CD4-positive, alpha-beta T cell (primary cell): Measurements from ENCODE around the gene CAMK2N1. TPM values are rescaled to one million over a fixed set of nuclear protein-coding genes. Genes with fewer than 3 reads are reported as not detected.

Experiments used
- ATAC-seq: fragments of 200-7000 bp; cut with Tn5 transposase; one replicate; pipeline ENCODE4 v1.10.0; 2022; ENCODE audit warnings: mild to moderate bottlenecking; ENCODE audit not compliant: poor library complexity
- CTCF ChIA-PET: fragments of 350-600 bp; sonication (Branson Sonifier 250); formaldehyde crosslinking; loops from one replicate; lab custom pipeline; 2021; ENCODE audit warnings: antibody characterized with exemption, inconsistent platforms; lab: Charles Lee
- POLR2A ChIA-PET: fragments of 350-600 bp; sonication (Branson Sonifier 250); formaldehyde crosslinking; loops from one replicate; lab custom pipeline; 2021; ENCODE audit warnings: antibody characterized with exemption, inconsistent platforms; lab: Charles Lee
- DNase-seq, 14 experiments: peaks; one replicate each; pipeline ENCODE4 v3.0.0-alpha.2; 2013 to 2020; ENCODE audit warnings: mixed read lengths in 2 of 14
- H3K27ac ChIP-seq, 2 donors: one replicate each; pipeline versions ENCODE4 v1.5.1 to v1.7.0; 2013; ENCODE audit warnings: low read length in 2 of 2, low read depth in 1 of 2, mild to moderate bottlenecking in 1 of 2
- H3K27me3 ChIP-seq, 2 experiments: 1 replicate in 1 of 2; 2 replicates in 1 of 2; pipeline versions ENCODE4 v1.6.1 to v1.7.0; 2013; ENCODE audit warnings: low read length in 2 of 2, control low read depth in 1 of 2, mild to moderate bottlenecking in 1 of 2, moderate library complexity in 1 of 2; ENCODE audit not compliant: insufficient read depth in 2 of 2, control insufficient read depth in 1 of 2
- H3K36me3 ChIP-seq: one replicate; pipeline ENCODE4 v1.6.1; 2013; ENCODE audit warnings: low read length, control low read depth; ENCODE audit not compliant: insufficient read depth
- H3K4me1 ChIP-seq: one replicate; pipeline ENCODE4 v1.6.1; 2013; ENCODE audit warnings: low read length, control low read depth; ENCODE audit not compliant: insufficient read depth
- H3K4me3 ChIP-seq: one replicate; pipeline ENCODE4 v1.5.1; 2013; ENCODE audit warnings: mild to moderate bottlenecking, low read length, moderate library complexity
- H3K9me3 ChIP-seq, 2 experiments: 1 replicate in 1 of 2; 2 replicates in 1 of 2; pipeline versions ENCODE4 v1.6.1 to v1.7.0; 2013; ENCODE audit warnings: low read length in 2 of 2, mild to moderate bottlenecking in 2 of 2, control low read depth in 1 of 2, moderate library complexity in 1 of 2; ENCODE audit not compliant: control insufficient read depth in 1 of 2, insufficient read depth in 1 of 2
- H3K27ac Mint-ChIP-seq: one replicate; pipeline ENCODE4 v1.8.0; 2020; ENCODE audit warnings: mixed read lengths
- H3K27me3 Mint-ChIP-seq: one replicate; pipeline ENCODE4 v1.8.0; 2021; ENCODE audit warnings: mixed read lengths
- H3K36me3 Mint-ChIP-seq: one replicate; pipeline ENCODE4 v1.8.0; 2021; ENCODE audit warnings: low read depth, mixed read lengths
- H3K4me1 Mint-ChIP-seq: one replicate; pipeline ENCODE4 v1.8.0; 2021; ENCODE audit warnings: low read depth, mixed read lengths
- H3K4me3 Mint-ChIP-seq: one replicate; pipeline ENCODE4 v1.8.0; 2020; ENCODE audit warnings: mild to moderate bottlenecking, mixed read lengths
- H3K9me3 Mint-ChIP-seq: one replicate; pipeline ENCODE4 v1.8.0; 2020; ENCODE audit warnings: mixed read lengths
- intact Hi-C, 2 experiments: fragments of 100-400 bp; cut with DNase I in 1 of 2; cut with micrococcal nuclease in 1 of 2; formaldehyde crosslinking; loops; one replicate each; pipeline versions ENCODE4 v1.15.1 to v1.9.0; 2023 to 2025; cut with DNase I, micrococcal nuclease
- total RNA-seq, 174 experiments: library from RNA in 2 of 174; stranded (reverse) in 2 of 174; gene quantifications; one replicate each; pipeline ENCODE4 v1.2.3 and lab custom pipeline; 2021 to 2026
- TF ChIP-seq, protein P1 (sequence below): fragments of 200-600 bp; IDR thresholded peaks from one replicate; pipeline ENCODE4 v1.8.0; 2022; ENCODE audit warnings: antibody characterized with exemption, mild to moderate bottlenecking

Gene CAMK2N1
- total RNA-seq, 2 experiments from 2014 or later: 2.3 TPM

- Histone ChIP-seq H3K27ac (no peak overlapping the region), H3K4me3 (no peak overlapping the region), H3K4me1 (no peaks in the 10 kb centered on the region), H3K36me3 (no peaks in the 10 kb centered on the region), H3K27me3 (peaks cover 0 to 5% of the 10 kb centered on the region in 2 experiments), H3K9me3 (no peaks in the 10 kb centered on the region)
- H3K4me3 Mint-ChIP-seq: no peak overlapping the region
- H3K36me3 Mint-ChIP-seq: no peaks in the 10 kb centered on the region
- TF ChIP-seq, protein P1, sequence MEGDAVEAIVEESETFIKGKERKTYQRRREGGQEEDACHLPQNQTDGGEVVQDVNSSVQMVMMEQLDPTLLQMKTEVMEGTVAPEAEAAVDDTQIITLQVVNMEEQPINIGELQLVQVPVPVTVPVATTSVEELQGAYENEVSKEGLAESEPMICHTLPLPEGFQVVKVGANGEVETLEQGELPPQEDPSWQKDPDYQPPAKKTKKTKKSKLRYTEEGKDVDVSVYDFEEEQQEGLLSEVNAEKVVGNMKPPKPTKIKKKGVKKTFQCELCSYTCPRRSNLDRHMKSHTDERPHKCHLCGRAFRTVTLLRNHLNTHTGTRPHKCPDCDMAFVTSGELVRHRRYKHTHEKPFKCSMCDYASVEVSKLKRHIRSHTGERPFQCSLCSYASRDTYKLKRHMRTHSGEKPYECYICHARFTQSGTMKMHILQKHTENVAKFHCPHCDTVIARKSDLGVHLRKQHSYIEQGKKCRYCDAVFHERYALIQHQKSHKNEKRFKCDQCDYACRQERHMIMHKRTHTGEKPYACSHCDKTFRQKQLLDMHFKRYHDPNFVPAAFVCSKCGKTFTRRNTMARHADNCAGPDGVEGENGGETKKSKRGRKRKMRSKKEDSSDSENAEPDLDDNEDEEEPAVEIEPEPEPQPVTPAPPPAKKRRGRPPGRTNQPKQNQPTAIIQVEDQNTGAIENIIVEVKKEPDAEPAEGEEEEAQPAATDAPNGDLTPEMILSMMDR: no peak
- ATAC-seq: no peak
- ChIA-PET POLR2A (interaction anchor here (0.6 kb wide), 1 partner anchor 47 kb away, joined by 5 read pairs; no protein-coding TSS in a partner anchor), CTCF (no interaction called here)
- peaks cover 40% of the 10 kb centered on the region for H3K27me3 Mint-ChIP-seq
- intact Hi-C loops: no loop called here
- no peaks in the 10 kb centered on the region for H3K9me3 Mint-ChIP-seq
- no peak overlapping the region for H3K27ac Mint-ChIP-seq
- H3K4me1 Mint-ChIP-seq: no peaks in the 10 kb centered on the region
- no peak for DNase-seq
Observed at GRCh38 chr1:20447794-20448193, 38.2 kb downstream of the CAMK2N1 start.

DNA sequence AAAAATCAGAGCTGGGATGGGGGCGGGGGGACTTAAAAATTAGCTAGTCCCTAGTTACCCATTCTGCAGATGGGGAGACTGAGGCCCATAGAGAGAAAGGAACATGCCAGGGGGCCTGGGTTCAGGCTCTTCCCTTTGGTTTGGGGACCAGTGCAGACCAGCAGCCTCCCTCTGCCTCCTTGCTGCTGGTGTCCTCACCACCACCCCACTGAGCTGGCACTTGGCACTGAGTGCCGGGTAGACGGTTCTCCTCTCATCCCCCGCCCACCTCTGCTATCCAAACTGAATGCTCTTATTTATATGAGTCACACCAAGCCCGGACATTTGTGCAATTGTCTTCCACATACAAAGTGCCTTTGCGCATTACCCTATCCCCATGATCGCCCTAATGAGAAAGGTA lies 39.2 kb downstream of the CAMK2N1 start:
- Mint-ChIP-seq H3K36me3 (no peaks in the 10 kb centered on the region), H3K4me3 (no peak overlapping the region), H3K27ac (no peak overlapping the region), H3K9me3 (no peaks in the 10 kb centered on the region), H3K4me1 (no peaks in the 10 kb centered on the region), H3K27me3 (peaks cover 40% of the 10 kb centered on the region)
- no peaks in the 10 kb centered on the region for H3K4me1 ChIP-seq
- H3K27me3 ChIP-seq: peaks cover 0 to 5% of the 10 kb centered on the region in 2 experiments
- H3K4me3 ChIP-seq: no peak overlapping the region
- TF ChIP-seq, protein P1: no peak
- H3K36me3 ChIP-seq: no peaks in the 10 kb centered on the region
- CTCF ChIA-PET: no interaction called here
- H3K9me3 ChIP-seq: no peaks in the 10 kb centered on the region
- POLR2A ChIA-PET: no interaction called here
- intact Hi-C loops: no loop called here
- ATAC-seq (no peak), DNase-seq (no peak)
- no peak overlapping the region for H3K27ac ChIP-seq

- H3K4me1 ChIP-seq: no peaks in the 10 kb centered on the region
Observed at GRCh38 chr1:20445956-20446355, 40.1 kb downstream of the CAMK2N1 start.

More at GRCh38 chr1:20445956-20446355, 40.1 kb downstream of the CAMK2N1 start:
- Mint-ChIP-seq H3K36me3 (no peaks in the 10 kb centered on the region), H3K9me3 (no peaks in the 10 kb centered on the region), H3K4me1 (no peaks in the 10 kb centered on the region), H3K4me3 (no peak overlapping the region), H3K27ac (no peak overlapping the region), H3K27me3 (peaks cover 40% of the 10 kb centered on the region)
- no peak overlapping the region for H3K27ac ChIP-seq
- H3K9me3 ChIP-seq: no peaks in the 10 kb centered on the region
- ATAC-seq: no peak
- peaks cover 0 to 5% of the 10 kb centered on the region in 2 experiments for H3K27me3 ChIP-seq
- CTCF ChIA-PET: no interaction called here
- no peak overlapping the region for H3K4me3 ChIP-seq
- no peaks in the 10 kb centered on the region for H3K36me3 ChIP-seq
- DNase-seq: no peak
- POLR2A ChIA-PET: no interaction called here
- TF ChIP-seq, protein P1: no peak
- intact Hi-C loops: no loop called here
